HPDE6-E6E7 (cell line): Measurements from ENCODE around the gene FAM186B.

Source experiments
- DNase-seq: peaks from one replicate; pipeline ENCODE4 v3.0.0; 2011; ENCODE audit warnings: missing footprints; ENCODE audit errors: extremely low spot score

Gene FAM186B

DNA sequence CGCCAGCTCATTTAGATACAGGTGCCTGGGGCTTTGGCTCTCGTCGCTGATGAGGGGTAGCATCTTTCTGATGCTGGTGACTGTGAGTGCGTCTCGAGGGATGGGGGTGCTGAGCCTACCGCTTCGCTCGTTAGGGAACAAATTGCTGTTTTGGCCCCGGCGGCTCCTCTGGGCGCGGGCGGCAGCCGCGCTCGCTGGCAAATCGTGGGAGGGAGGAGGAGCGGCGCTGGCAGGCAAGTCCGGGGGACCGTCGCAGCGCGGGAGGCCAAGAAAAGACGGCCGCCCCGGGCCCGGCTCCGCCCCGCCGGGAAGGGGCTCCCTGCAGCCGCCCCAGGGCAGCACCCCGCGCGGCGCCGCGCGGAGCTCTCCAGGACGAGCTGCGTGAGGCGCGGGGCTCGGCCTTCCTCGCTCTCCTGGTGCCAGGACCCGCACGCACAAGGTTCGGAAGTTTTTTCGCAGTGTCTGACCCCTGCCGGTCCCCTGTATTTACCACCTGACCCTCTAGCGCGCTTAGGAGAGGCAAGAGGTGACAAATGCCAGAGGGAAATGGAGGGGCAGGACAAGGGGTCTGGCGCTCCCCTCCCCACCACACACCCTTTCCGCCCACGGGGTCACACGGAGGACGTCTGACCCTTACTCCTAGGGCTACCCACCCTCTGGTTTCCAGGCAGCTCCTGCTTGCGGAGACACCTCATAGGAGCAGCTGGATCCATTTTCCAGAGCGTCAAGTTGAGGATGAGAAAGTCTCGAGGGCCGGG, 67.5 kb downstream of the FAM186B start:
- DNase-seq, result no peak
